CD14-positive monocyte (primary cell): ENCODE measurements around the gene LNX2. TPM values are rescaled to one million over a fixed set of nuclear protein-coding genes. Genes with fewer than 3 reads are reported as not detected.

ENCODE experiments used
- DNase-seq, 3 donors: peaks; one replicate each; pipeline ENCODE4 v3.0.0-alpha.2; 2011 to 2022
- H2AFZ ChIP-seq: 2 replicates; pipeline ENCODE4 v1.6.0; 2012; ENCODE audit warnings: mild to moderate bottlenecking, low read depth, low read length, inconsistent platforms; ENCODE audit not compliant: insufficient read depth, poor library complexity, severe bottlenecking
- H3K27ac ChIP-seq, 2 donors: 1 replicate in 1 of 2; 2 replicates in 1 of 2; pipeline ENCODE4 v1.5.1; 2012 to 2013; ENCODE audit warnings: low read length in 2 of 2, control low read depth in 1 of 2, inconsistent platforms in 1 of 2, low read depth in 1 of 2, mild to moderate bottlenecking in 1 of 2
- H3K27me3 ChIP-seq, 2 donors: one replicate each; pipeline versions ENCODE4 v1.6.0 to v1.6.1; 2011 to 2013; ENCODE audit warnings: low read length in 2 of 2; ENCODE audit not compliant: control insufficient read depth in 2 of 2, insufficient read depth in 2 of 2
- H3K36me3 ChIP-seq, 2 donors: replicated peaks in 1 of 2; 1 replicate in 1 of 2; 2 replicates in 1 of 2; pipeline versions ENCODE4 v1.5.1 to v1.6.1; 2012 to 2013; ENCODE audit warnings: low read length in 2 of 2, control low read depth in 1 of 2, inconsistent platforms in 1 of 2, mild to moderate bottlenecking in 1 of 2; ENCODE audit not compliant: insufficient read depth in 2 of 2, control insufficient read depth in 1 of 2
- H3K4me1 ChIP-seq, 2 donors: 1 replicate in 1 of 2; 2 replicates in 1 of 2; pipeline versions ENCODE4 v1.5.1 to v1.6.1; 2012 to 2013; ENCODE audit warnings: low read length in 2 of 2, control low read depth in 1 of 2, inconsistent platforms in 1 of 2, mild to moderate bottlenecking in 1 of 2, moderate library complexity in 1 of 2; ENCODE audit not compliant: insufficient read depth in 2 of 2, control insufficient read depth in 1 of 2
- H3K4me2 ChIP-seq: replicated peaks from 2 replicates; pipeline ENCODE3; 2012; ENCODE audit warnings: low read length, moderate library complexity, mild to moderate bottlenecking; ENCODE audit not compliant: poor library complexity, severe bottlenecking; ENCODE audit errors: extremely low read depth
- H3K4me3 ChIP-seq, 3 experiments: fragments of 200-600 bp in 1 of 3; sonication (generic) in 1 of 3; replicated peaks in 1 of 3; 1 replicate in 2 of 3; 2 replicates in 1 of 3; pipeline ENCODE4 v1.5.1; 2011 to 2013; ENCODE audit warnings: low read length in 3 of 3, mild to moderate bottlenecking in 3 of 3, control low read depth in 2 of 3, low read depth in 2 of 3, inconsistent platforms in 1 of 3, moderate library complexity in 1 of 3
- H3K79me2 ChIP-seq: 2 replicates; pipeline ENCODE4 v1.6.0; 2012; ENCODE audit warnings: mild to moderate bottlenecking, control low read depth, inconsistent platforms, low read length, moderate library complexity; ENCODE audit not compliant: insufficient read depth
- H3K9ac ChIP-seq: 2 replicates; pipeline ENCODE4 v1.6.0; 2017; ENCODE audit warnings: low read length, mild to moderate bottlenecking; ENCODE audit not compliant: insufficient read depth, poor library complexity, severe bottlenecking
- H3K9me3 ChIP-seq, 2 donors: replicated peaks in 1 of 2; 1 replicate in 1 of 2; 2 replicates in 1 of 2; pipeline versions ENCODE4 v1.5.1 to v1.6.1; 2012 to 2013; ENCODE audit warnings: low read length in 2 of 2, control low read depth in 1 of 2; ENCODE audit not compliant: control insufficient read depth in 1 of 2, insufficient read depth in 1 of 2
- H4K20me1 ChIP-seq: 2 replicates; pipeline ENCODE4 v1.6.0; 2012; ENCODE audit warnings: mild to moderate bottlenecking, low read length, control low read depth, moderate library complexity; ENCODE audit not compliant: insufficient read depth
- H3K27ac Mint-ChIP-seq, 7 donors: one replicate each; pipeline ENCODE4 v1.8.0; 2020; ENCODE audit warnings: mild to moderate bottlenecking in 7 of 7, mixed read lengths in 7 of 7, moderate library complexity in 6 of 7, inconsistent platforms in 2 of 7
- H3K27me3 Mint-ChIP-seq, 3 donors: one replicate each; pipeline ENCODE4 v1.8.0; 2021 to 2022; ENCODE audit warnings: low read depth in 3 of 3, mild to moderate bottlenecking in 3 of 3, mixed read lengths in 3 of 3, moderate library complexity in 3 of 3, inconsistent platforms in 1 of 3
- H3K36me3 Mint-ChIP-seq, 2 donors: one replicate each; pipeline ENCODE4 v1.8.0; 2020; ENCODE audit warnings: mixed read lengths in 2 of 2, inconsistent platforms in 1 of 2, mild to moderate bottlenecking in 1 of 2
- H3K4me1 Mint-ChIP-seq: one replicate; pipeline ENCODE4 v1.8.0; 2020; ENCODE audit warnings: mild to moderate bottlenecking, mixed read lengths
- H3K4me3 Mint-ChIP-seq, 2 donors: one replicate each; pipeline ENCODE4 v1.8.0; 2020; ENCODE audit warnings: mild to moderate bottlenecking in 2 of 2, mixed read lengths in 2 of 2, moderate library complexity in 1 of 2
- H3K9me3 Mint-ChIP-seq, 7 donors: one replicate each; pipeline ENCODE4 v1.8.0; 2020 to 2022; ENCODE audit warnings: mixed read lengths in 7 of 7, mild to moderate bottlenecking in 6 of 7, moderate library complexity in 6 of 7, inconsistent platforms in 2 of 7
- CTCF ChIP-seq: fragments of 200-600 bp; IDR thresholded peaks from one replicate; pipeline ENCODE4 v1.8.0; 2022; ENCODE audit warnings: antibody characterized with exemption, mild to moderate bottlenecking
- WGBS: methylation state at CpG from one replicate; pipeline ENCODE4 v1.1.5; 2013; ENCODE audit warnings: missing lambda C conversion rate; ENCODE audit not compliant: insufficient coverage; 5-methylcytosine and 5-hydroxymethylcytosine counted together
- intact Hi-C, 2 donors: fragments of 100-400 bp; cut with micrococcal nuclease; formaldehyde crosslinking; loops; one replicate each; pipeline versions ENCODE4 v1.15.0 to v1.15.1; 2023
- polyA plus RNA-seq, 3 donors: library from polyadenylated mRNA; depleted of rRNA in 1 of 3; unstranded in 2 of 3; stranded (reverse) in 1 of 3; fragments of 300-500 nt in 2 of 3; fragments of >200 nt in 1 of 3; fragmentation: Illumina TruSeq in 2 of 3; gene quantifications; 1 replicate in 2 of 3; 2 replicates in 1 of 3; pipeline ENCODE4 v1.2.3, GENCODE V29; 2012 to 2021

The LNX2 gene
- polyA plus RNA-seq, 3 donors, result 0.89 to 2.3 (median 1.5) TPM

DNA sequence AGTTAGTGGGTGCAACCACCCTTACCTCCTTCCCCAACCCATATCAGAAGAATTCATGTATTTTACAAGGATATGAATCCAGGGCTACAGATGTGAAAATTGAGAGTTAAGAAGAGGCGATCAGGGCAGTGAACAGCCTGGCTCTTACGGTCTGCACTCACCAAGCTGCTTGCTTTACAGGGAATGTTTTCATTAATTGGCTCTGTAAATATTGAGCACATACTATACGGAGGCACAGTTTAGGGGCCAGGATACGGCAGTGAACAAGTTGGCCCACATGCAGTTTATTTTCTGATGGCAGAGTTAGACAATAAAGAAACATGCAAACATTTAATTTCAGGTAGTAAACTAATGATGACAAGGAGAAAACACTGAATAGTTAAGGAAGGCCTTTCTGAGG is 7.8 kb upstream of the LNX2 start:
- Histone ChIP-seq H3K4me2 (no peak overlapping the region), H3K27ac (no peak overlapping the region), H3K27me3 (no peaks in the 10 kb centered on the region), H3K9me3 (no peaks in the 10 kb centered on the region), H3K79me2 (peaks cover 98% of the 10 kb centered on the region), H3K9ac (no peak overlapping the region), H3K4me3 (no peak overlapping the region), H3K4me1 (peaks cover 6 to 8% of the 10 kb centered on the region in 2 donors), H4K20me1 (peaks cover 99% of the 10 kb centered on the region), H2AFZ (no peak overlapping the region), H3K36me3 (peaks cover 11 to 69% of the 10 kb centered on the region in 2 donors)
- peaks cover 44 to 68% of the 10 kb centered on the region in 2 donors for H3K36me3 Mint-ChIP-seq
- intact Hi-C loops, result loop anchor here (10.0 kb wide), 2 partner anchors 203 to 373 kb away; partner anchors contain the start of genes GTF3A (in 1 of the 2) and RPL21 (in 1 of the 2)
- 100% methylated on average over 4 of the region's 4 CpGs for WGBS
- no peak for TF ChIP-seq CTCF
- peaks cover 33% of the 10 kb centered on the region for H3K4me1 Mint-ChIP-seq
- peak overlapping the region in 2 of 7 donors; percentile 5 for H3K27ac Mint-ChIP-seq
- no peaks in the 10 kb centered on the region for H3K9me3 Mint-ChIP-seq
- H3K27me3 Mint-ChIP-seq, result no peaks in the 10 kb centered on the region
- no peak overlapping the region for H3K4me3 Mint-ChIP-seq
- no peak for DNase-seq

DNA sequence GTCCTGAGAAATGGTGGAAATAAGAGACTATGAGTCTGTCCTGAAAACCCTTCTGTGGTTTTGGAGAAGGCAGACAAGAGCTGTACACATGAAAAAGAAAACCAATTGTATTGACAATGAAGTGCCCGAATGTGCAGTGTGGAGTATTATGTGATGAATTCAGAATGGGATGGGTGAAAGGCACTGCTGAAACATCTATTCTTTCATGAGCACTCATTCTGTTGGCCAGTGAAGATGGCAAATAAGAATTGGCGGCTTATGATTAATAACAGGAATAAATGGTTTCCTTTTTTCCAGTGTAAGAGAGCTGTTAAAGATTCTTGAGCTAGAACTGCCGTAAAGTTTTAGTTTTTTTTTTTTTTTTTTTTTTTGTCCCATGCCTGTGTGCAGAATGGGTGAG is 7.1 kb upstream of the LNX2 start:
- Histone ChIP-seq H3K79me2 (peaks cover 99% of the 10 kb centered on the region), H3K27me3 (no peaks in the 10 kb centered on the region), H3K9ac (no peak overlapping the region), H3K4me3 (no peak overlapping the region), H3K36me3 (peaks cover 4 to 63% of the 10 kb centered on the region in 2 donors), H2AFZ (no peak overlapping the region), H3K9me3 (no peaks in the 10 kb centered on the region), H3K27ac (no peak overlapping the region), H3K4me1 (peaks cover 13 to 15% of the 10 kb centered on the region in 2 donors), H4K20me1 (peaks cover 97% of the 10 kb centered on the region), H3K4me2 (no peak overlapping the region)
- WGBS, result no CpG with 5 or more reads among the region's 3 CpGs
- Mint-ChIP-seq H3K4me3 (no peak overlapping the region), H3K27ac (no peak overlapping the region), H3K36me3 (peaks cover 41 to 61% of the 10 kb centered on the region in 2 donors), H3K9me3 (no peaks in the 10 kb centered on the region), H3K27me3 (no peaks in the 10 kb centered on the region), H3K4me1 (peaks cover 40% of the 10 kb centered on the region)
- TF ChIP-seq CTCF, result no peak
- intact Hi-C loops, result loop anchor here (10.0 kb wide), 2 partner anchors 203 to 373 kb away; partner anchors contain the start of genes GTF3A (in 1 of the 2) and RPL21 (in 1 of the 2)
- no peak for DNase-seq
